NCI-H69 (cell line): Measurements from ENCODE around the gene TP53I13.
A peak's percentile ranks its signal among the peaks of the same experiment; 100 is the strongest.

Experiments
- DNase-seq: peaks from one replicate; lab custom pipeline; 2025; lab: John Stamatoyannopoulos, UW

TP53I13 gene

GRCh38 chr17:29567304-29567553, 1.3 kb upstream of the TP53I13 start:
- peak; percentile 75 for DNase-seq

GRCh38 chr17:29567554-29568330, 759 bp upstream of the TP53I13 start:
- DNase-seq: peak; percentile 84

DNA sequence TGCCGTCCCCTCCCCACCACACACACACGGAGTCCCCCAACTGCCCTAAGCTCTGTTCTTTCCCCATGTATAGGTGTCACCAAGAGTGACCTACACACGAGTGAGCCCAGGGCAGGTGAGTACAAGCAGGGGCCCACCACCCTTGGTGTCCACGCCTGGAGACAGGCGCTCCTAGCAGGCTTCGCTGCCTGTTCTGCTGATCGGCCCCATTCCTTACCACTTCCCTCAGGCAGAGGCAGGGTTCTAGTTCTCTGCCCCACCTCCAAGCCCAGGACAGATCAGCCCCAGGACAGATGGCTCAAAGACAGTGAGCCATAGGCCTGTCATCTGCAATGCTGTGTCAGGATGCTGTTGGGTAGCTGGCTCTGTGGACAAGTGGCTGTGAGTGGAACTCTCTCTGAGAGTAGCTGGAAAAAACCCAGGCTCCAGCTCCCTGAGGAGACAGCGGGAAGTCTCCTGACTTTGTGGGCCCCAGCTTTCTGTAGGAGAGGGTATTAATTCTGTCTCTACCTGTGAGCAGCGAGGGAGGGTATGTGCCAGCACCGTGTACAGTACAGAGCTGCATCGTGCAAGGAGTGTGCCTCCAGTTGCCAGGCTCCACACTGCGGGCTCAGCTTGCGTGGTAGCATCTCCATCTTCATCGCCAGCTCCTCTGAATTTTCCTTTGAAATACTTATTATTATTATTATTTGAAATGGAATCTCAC, 897 bp downstream of the TP53I13 start:
- DNase-seq: peak; percentile 41

- no peak for DNase-seq
Observed at GRCh38 chr17:29570521-29570920, 2.0 kb downstream of the TP53I13 start.

DNA sequence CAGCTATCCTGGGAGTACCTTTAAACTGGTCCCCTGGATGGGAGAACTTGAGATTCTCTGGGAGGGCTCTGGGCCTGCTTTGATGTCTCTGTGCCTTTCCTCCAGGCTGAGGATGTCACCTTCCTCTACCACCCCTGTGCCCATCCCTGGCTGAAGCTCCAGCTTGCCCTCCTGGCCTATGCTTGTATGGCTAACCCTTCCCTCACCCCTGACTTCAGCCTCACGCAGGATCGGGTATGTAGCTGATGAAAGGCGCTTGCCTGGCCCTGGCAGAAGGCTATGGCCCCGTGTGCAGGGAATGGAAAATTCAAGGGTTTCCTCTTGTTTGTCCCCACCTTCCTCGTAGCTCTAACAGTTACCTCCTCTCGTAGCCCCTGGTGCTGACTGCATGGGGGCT, 3.0 kb downstream of the TP53I13 start:
- no peak for DNase-seq

GRCh38 chr17:29571883-29572681, 3.6 kb downstream of the TP53I13 start:
- no peak for DNase-seq

GRCh38 chr17:29572691-29573557, 4.4 kb downstream of the TP53I13 start:
- peak; percentile 56 for DNase-seq

DNA sequence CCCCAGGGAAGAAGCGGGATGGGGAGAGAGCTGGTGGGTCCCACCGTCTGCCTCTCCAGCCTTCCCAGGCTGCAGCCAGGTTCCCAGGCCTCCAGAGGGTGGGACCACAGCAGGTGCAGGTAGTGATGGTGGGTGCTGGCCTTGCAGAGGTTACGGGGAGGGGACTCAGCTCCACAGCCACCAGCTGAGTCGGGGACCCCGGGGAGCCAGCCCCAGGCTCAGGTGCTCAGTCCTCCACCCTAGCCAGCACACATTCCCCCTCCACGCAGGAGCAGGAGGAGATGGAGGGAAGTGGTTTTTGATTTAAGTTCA, 5.0 kb downstream of the TP53I13 start:
- no peak for DNase-seq

DNA sequence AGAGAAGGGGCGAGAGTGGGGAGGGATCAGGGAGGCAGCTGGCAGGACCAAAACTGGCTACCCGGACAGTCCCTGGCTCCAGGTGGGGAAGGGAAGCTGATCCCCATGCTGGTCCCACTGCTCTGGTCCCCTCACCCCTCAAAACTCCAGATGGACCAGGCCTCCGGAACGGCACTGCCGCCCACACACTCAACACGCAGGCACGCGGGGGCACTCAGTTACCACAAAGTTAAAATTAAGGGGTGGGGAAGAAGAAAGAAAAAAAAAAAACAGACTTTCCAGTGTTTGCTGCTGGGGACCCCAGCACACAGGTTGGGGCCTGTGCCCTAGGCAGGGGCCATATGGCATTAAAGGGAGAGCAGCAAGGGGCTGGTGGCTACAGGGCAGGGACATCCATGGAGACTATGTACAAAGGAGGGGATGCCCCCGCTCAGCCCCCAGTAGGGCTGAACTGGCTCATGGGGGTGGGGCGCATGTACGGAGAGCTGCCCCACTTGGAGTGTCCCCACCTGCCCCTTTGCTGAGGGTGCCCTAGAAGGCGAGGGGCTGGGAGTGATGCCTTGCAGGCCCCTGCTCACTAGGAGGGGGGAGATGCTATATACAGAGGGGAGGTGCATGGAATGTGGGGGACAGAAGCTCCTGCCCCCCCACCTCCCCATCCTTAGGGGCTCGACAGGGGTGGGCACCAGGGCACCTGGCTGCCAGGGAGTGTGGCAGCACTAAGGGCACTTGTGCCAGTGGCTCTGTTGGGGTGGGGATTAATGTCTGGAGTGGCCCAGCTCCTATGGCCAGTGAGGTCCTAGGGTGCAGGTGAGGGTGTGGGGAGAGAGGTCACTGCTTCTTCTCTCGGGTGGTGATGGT, 5.6 kb downstream of the TP53I13 start:
- DNase-seq: no peak

DNA sequence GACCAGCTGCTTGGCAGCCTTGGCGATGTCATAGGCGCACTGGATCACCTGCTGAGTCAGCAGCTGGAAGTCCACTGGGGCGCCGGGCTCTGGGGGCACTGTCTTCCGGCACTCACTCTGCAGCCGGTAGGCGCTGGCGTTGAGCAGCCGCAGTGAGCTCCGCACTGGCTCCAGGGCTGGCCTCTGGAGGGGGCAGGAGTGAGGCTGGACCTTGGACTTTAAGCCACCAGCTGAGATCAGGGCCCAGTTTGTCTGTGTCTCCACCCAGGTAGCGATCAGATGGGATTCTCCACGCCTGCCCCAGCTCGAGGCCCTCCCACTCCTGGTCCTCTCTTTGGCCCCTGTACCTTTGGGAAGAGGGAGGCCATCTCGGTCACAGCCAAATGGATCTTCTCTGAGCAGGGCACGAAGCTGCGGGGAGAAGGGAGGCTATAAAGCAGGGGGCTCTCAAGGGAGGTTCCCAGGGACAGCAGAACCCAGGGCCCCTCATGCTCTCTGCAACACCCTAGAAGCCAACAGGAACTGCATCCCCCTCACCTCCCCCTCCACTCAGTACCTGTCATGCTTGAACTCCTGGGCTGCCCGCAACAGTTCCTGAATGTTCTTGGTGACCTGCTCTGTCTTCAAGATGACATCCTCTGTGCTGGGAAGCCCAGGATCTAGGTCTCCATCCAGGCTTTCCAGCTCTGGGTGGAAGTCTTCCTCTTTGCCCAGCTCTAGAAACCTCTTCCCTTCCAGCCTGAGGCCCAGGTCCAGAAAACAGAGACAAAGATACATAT, 6.4 kb downstream of the TP53I13 start:
- no peak for DNase-seq

DNA sequence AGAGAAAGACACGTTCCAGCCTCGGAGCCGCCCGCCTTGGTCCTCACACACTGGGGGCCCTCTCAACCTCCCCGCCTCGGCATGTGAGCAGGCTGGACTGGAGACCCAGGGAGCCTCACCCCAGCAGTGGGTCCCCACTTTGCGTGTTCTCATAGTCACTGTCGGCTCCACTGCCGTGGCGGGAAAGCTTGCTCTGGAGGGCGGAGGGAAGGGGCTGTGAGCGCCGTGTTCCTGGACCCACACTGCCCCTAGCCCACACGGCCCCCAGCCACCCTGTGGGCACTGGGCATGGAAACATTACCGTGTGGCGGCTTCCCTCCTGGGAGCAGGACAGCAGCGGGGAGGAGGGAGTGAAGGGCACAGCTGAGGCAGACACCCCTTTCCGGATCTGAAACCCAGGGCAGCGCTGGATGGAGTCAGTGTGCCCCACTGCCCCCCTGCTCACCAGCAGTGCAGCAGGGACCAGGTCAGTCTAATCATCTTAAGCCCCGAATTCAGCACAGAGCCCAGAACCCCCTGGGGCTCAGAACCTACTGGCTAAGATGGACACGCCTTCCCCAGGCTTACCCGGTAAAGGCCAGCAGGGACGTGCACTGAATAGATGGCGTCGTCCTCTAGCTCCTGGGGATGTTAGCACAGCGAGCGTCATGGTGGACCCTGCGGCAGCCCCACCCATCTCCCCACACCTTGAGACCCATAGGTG, 7.2 kb downstream of the TP53I13 start:
- no peak for DNase-seq

DNA sequence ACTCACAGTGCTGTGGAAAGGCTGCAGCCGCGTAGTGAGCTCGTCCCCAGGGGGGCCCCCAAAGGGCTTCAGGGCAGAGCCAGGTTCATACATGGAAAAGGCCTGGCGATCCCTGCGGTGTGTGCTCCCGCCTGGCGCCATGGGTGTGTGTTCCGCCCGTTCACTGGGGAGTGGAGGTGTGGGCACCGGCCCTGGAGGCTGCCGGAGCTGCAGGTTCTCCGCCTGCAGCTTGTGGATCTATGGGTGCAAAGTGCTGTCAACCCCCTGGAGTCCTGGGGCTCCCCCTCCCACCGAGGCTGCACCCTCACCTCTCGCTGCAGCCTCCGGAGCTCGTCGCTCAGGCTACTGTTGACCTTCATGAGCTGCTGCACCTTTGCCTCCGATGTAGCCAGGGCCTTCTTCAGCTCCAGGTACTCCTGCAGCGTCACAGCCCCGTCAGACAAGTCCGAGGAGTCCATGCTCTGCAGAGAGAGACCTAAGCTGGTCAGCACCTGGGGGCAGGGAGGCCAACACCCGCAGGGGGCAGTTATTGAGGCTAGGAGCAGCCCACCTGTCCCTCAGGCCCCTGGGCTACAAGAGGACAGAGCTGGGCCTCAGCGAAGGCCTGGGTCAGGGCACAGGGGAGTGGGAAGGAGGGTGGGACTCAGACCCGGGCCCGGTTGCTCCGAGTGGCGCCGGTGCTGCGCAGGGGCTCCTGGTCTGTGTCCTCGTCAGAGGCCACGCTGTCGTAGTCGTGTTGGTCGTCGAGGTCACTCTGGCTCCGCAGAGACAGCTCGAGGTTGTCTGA, 7.9 kb downstream of the TP53I13 start:
- DNase-seq: no peak

- DNase-seq: no peak
Observed at GRCh38 chr17:29577001-29577370, 8.5 kb downstream of the TP53I13 start.

GRCh38 chr17:29577385-29578211, 9.1 kb downstream of the TP53I13 start:
- no peak for DNase-seq

DNA sequence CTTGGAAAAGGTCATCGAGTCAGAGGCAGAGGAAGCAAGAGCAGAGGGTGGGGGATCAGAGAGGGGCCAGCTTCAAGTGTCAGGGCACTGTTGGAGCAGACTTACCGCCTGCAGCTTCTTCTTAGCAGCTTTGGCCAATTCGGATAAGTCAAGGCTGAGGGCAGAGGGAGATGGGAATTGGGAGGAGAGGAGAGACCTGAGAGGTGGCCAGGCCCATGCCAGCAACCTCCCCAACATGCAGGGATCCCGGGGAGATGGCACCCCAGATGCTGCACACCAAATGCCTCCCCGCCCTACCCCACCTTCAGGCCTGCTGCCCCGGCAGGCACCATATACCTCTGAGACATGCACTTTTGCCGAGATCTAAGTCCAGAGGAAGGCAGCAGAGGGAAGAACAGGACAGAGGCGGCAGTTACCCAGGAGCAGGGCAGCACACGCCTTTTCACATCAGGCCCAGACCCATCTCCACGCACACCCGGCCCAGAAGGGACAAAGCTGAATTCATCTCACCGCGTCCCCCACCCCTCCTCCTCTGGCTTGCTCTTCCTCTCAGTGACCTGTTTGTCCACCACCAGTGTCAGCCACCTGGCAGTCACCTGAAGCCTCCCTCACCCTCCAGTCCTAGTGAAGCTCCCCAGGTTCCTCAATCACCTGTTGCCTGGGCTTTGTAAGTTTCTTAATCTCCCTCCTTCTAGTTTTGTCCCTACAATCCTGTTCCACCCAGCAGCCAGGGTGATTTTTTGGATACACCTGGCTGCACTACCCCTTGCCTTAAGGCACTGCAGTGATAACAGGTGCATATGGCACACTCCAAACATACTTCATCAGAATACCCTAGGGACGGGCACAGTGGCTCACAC, 10.4 kb downstream of the TP53I13 start:
- no peak for DNase-seq

- DNase-seq: peak; percentile 84
Observed at GRCh38 chr17:29579866-29580771, 11.6 kb downstream of the TP53I13 start.
